A549 treated with ZK216348 at 1 μM for 4 hours (cell line): ENCODE measurements around the gene NCAPD3. TPM values are rescaled to one million over a fixed set of nuclear protein-coding genes. Genes with fewer than 3 reads are reported as not detected.

Source experiments
- total RNA-seq: library from RNA; stranded (reverse); fragments of 200-300 nt; extraction: Qiagen RNA extraction; gene quantifications from 5 replicates; pipeline ENCODE4 v1.2.3, GENCODE V29; 2022; ENCODE audit warnings: low read depth

Gene NCAPD3, protein sequence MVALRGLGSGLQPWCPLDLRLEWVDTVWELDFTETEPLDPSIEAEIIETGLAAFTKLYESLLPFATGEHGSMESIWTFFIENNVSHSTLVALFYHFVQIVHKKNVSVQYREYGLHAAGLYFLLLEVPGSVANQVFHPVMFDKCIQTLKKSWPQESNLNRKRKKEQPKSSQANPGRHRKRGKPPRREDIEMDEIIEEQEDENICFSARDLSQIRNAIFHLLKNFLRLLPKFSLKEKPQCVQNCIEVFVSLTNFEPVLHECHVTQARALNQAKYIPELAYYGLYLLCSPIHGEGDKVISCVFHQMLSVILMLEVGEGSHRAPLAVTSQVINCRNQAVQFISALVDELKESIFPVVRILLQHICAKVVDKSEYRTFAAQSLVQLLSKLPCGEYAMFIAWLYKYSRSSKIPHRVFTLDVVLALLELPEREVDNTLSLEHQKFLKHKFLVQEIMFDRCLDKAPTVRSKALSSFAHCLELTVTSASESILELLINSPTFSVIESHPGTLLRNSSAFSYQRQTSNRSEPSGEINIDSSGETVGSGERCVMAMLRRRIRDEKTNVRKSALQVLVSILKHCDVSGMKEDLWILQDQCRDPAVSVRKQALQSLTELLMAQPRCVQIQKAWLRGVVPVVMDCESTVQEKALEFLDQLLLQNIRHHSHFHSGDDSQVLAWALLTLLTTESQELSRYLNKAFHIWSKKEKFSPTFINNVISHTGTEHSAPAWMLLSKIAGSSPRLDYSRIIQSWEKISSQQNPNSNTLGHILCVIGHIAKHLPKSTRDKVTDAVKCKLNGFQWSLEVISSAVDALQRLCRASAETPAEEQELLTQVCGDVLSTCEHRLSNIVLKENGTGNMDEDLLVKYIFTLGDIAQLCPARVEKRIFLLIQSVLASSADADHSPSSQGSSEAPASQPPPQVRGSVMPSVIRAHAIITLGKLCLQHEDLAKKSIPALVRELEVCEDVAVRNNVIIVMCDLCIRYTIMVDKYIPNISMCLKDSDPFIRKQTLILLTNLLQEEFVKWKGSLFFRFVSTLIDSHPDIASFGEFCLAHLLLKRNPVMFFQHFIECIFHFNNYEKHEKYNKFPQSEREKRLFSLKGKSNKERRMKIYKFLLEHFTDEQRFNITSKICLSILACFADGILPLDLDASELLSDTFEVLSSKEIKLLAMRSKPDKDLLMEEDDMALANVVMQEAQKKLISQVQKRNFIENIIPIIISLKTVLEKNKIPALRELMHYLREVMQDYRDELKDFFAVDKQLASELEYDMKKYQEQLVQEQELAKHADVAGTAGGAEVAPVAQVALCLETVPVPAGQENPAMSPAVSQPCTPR (N-terminal part only)
- total RNA-seq: 20.2 to 27.5 TPM (median 25.1 TPM) in 5 replicates

DNA sequence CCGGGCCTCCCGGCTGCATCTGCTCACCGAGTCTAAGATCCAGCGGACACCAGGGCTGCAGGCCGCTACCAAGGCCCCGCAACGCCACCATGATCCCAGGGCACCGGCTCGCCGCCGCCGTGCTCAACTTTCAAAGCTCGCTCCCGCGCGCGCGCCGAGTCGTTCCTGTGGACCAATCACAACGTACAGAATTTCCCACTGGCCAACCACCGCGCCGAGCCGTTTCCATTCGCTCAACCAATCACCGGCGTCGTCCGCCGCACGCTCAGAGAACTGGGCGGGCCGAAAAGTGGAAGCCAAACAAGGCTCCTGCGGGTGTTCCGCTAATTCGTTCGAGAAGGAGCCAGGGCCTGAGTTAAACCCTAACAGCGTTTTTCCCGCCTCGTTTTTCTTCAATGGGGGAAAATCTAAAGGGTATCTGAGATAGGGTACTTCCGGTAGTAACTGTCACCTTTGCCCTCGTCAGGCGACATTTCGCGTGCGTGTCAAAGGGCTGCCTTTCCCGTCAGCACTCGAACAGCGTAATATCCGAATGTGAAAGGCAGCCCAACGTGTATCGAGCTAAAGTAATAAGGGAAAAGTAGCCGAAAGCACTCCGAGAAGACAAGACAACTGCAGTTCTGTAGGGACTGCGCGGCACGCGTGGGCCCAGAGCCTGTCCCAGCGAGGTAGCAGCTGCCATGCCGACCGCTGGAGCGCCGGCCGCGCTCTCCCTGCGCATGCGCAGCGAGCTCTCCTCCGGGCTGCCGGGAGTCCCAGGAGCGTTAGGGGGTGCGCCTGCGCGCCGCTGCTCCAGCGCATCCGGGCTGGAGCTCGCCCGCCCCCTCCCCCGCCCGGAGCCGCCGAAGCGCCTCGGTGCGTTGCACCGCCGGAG is at the start of gene NCAPD3, which contains the start of gene VPS26B:
Gene NCAPD3 (minus strand): TSS at position 132 of the 874 bp plus-strand sequence. CDS start 41 bp downstream, at position 91.
Gene VPS26B (plus strand): TSS at position 836 of the 874 bp plus-strand sequence. CDS start 452 bp downstream, outside the sequence.

DNA sequence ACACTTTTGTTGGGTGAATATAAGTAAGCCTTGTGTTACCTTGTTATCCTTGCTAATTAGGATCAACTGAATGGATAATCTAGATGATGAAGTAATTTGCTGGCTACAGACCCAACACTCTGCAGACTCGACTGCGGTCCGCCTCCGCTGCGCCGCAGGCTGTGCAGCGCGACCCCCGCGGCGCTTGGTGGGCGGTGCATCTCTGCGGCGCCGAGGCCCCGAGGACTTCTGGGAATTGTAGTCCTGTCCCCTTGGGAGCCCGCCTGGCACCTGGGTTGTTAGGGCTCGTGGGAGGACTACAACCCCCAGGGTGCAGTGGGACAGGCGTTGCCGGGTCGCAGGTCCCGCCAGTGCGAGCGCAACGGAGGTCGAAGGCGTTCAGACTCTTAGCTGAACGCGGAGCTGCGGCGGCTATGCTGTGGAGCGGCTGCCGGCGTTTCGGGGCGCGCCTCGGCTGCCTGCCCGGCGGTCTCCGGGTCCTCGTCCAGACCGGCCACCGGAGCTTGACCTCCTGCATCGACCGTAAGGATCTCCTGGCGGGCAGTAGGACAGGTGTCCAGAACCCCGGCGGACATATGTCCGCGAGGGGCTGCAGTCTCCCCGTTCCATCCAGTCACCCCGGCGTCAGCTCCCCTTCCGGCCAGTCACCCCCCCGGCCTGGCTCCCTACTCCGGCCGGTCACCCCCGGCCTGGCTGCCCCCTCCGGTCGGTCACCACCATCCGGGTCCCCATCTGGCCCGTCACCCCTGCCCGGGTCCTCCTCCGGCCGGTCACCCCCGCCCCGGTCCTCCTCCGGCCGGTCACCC is 29.6 kb upstream of the NCAPD3 start, which contains the start of the genes ACAD8 and THYN1:
Gene ACAD8 (plus strand): TSS at position 381 of the 806 bp plus-strand sequence. CDS start 33 bp downstream, at position 414.
Gene THYN1 (minus strand): TSS at position 165 of the 806 bp plus-strand sequence. CDS start 470 bp downstream, outside the sequence.

Other genes with a start within 250 kb of the NCAPD3 start
- 3.9 to 4.4 TPM (median 4.4 TPM) in 5 replicates for gene JAM3, start 154.9 kb downstream of the NCAPD3 start, total RNA-seq
- 18.0 to 23.8 TPM (median 23.0 TPM) in 5 replicates for gene VPS26B, start 704 bp upstream of the NCAPD3 start, total RNA-seq
- gene THYN1, start 29.4 kb upstream of the NCAPD3 start, total RNA-seq: 16.5 to 20.9 TPM (median 19.0 TPM) in 5 replicates
- gene ACAD8, start 29.6 kb upstream of the NCAPD3 start, total RNA-seq: 7.6 to 11.3 TPM (median 10.4 TPM) in 5 replicates
- not detected in 5 replicates for gene GLB1L3, start 52.4 kb upstream of the NCAPD3 start, total RNA-seq
- 1.6 to 2.3 TPM (median 2.0 TPM) in 5 replicates for gene GLB1L2, start 108.0 kb upstream of the NCAPD3 start, total RNA-seq
- not detected in 5 replicates for gene B3GAT1, start 188.3 kb upstream of the NCAPD3 start, total RNA-seq